ENCODE results near the gene PHLPP1. TPM values are rescaled to one million over a fixed set of nuclear protein-coding genes. Genes with fewer than 3 reads are reported as not detected.

PHLPP1 gene
- total RNA-seq, 3 donors from 2014 or later: 9.8 to 19.9 (median 15.4) TPM

- DNase-seq (ENCODE audit: low spot score in 2 of 2): no peak
- Histone ChIP-seq H3K4me3 (no peak overlapping the region), H3K36me3 (no peaks in the 10 kb centered on the region), H3K4me1 (no peaks in the 10 kb centered on the region), H3K27ac (no peak overlapping the region), H3K9me3 (no peaks in the 10 kb centered on the region), H3K27me3 (no peaks in the 10 kb centered on the region)
- TF ChIP-seq CTCF (IDR thresholded peaks at IDR 0.05) (no peak), POLR2AphosphoS5 (IDR thresholded peaks at IDR 0.05) (no peak), POLR2A (IDR thresholded peaks at IDR 0.05) (no peak)
- intact Hi-C loops (cut with DNase I; ENCODE audit: low total_unique reads): loop anchor here (2.0 kb wide), 1 partner anchor 65 kb away; no protein-coding TSS in a partner anchor
Observed at GRCh38 chr18:62795813-62796212, 80.5 kb downstream of the PHLPP1 start.

DNA sequence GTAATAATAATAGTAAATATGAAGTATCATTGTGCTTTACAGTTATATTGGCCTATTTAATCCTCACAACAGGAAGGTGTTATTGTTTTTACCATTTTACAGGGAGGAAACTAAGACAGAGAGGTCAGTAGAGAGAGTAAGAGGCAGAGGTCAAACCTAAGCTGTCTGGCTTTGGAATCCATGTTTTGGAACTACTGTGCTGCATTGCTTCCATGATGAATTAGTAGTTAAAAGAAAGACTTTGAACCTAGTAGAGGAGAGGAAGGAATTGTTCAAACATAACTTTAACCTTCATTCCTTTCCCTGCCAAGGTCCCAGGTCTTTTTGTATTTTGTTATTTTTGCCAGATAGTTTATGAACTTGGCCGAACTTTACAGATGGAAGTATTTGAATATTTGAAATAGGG is 80.9 kb downstream of the PHLPP1 start:
- Histone ChIP-seq H3K4me3 (no peak overlapping the region), H3K27me3 (no peaks in the 10 kb centered on the region), H3K27ac (no peak overlapping the region), H3K9me3 (no peaks in the 10 kb centered on the region), H3K36me3 (no peaks in the 10 kb centered on the region), H3K4me1 (no peaks in the 10 kb centered on the region)
- intact Hi-C loops (cut with DNase I; ENCODE audit: low total_unique reads): no loop called here
- no peak for DNase-seq (ENCODE audit: low spot score in 2 of 2)
- TF ChIP-seq CTCF (IDR thresholded peaks at IDR 0.05) (no peak), POLR2A (IDR thresholded peaks at IDR 0.05) (no peak), POLR2AphosphoS5 (IDR thresholded peaks at IDR 0.05) (no peak)

GRCh38 chr18:62797329-62797728 is 82.0 kb downstream of the PHLPP1 start:
- H3K4me1 ChIP-seq: no peaks in the 10 kb centered on the region
- no peaks in the 10 kb centered on the region for H3K36me3 ChIP-seq
- TF ChIP-seq POLR2AphosphoS5 (IDR thresholded peaks at IDR 0.05) (no peak), CTCF (IDR thresholded peaks at IDR 0.05) (no peak), POLR2A (IDR thresholded peaks at IDR 0.05) (no peak)
- H3K4me3 ChIP-seq: no peak overlapping the region
- H3K9me3 ChIP-seq: no peaks in the 10 kb centered on the region
- no peak overlapping the region for H3K27ac ChIP-seq
- no peaks in the 10 kb centered on the region for H3K27me3 ChIP-seq
- intact Hi-C loops (cut with DNase I; ENCODE audit: low total_unique reads): no loop called here
- DNase-seq (ENCODE audit: low spot score in 2 of 2): no peak

DNA sequence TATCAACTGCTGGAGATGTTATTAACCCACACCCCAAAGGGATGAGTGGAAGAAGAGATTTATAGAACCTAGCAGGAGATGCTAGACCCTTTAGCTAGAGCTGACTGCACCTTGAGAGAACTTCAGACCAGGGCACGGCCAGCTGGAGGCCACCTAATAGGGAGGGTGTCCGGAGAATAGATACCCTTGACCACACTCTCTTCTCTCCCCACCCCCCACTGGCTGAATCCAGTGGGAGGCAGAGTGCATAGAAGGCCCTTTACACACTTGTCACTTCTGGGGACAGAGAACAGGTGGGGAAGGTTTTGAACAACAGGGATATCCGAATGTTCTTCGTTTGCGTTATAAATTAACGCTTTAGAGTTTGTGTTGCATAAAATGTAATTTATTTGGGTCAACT is 84.6 kb downstream of the PHLPP1 start:
- intact Hi-C loops (cut with DNase I; ENCODE audit: low total_unique reads): no loop called here
- H3K4me3 ChIP-seq: no peak overlapping the region
- H3K27me3 ChIP-seq: no peaks in the 10 kb centered on the region
- H3K9me3 ChIP-seq: no peaks in the 10 kb centered on the region
- H3K27ac ChIP-seq: no peak overlapping the region
- no peak for DNase-seq (ENCODE audit: low spot score in 2 of 2)
- TF ChIP-seq CTCF (IDR thresholded peaks at IDR 0.05): no peak
- no peaks in the 10 kb centered on the region for H3K4me1 ChIP-seq
- no peaks in the 10 kb centered on the region for H3K36me3 ChIP-seq

GRCh38 chr18:62802523-62802922 is 87.2 kb downstream of the PHLPP1 start:
- H3K27ac ChIP-seq: no peak overlapping the region
- no peaks in the 10 kb centered on the region for H3K27me3 ChIP-seq
- H3K36me3 ChIP-seq: no peaks in the 10 kb centered on the region
- no peaks in the 10 kb centered on the region for H3K4me1 ChIP-seq
- intact Hi-C loops (cut with DNase I; ENCODE audit: low total_unique reads): no loop called here
- TF ChIP-seq POLR2A (IDR thresholded peaks at IDR 0.05) (no peak), POLR2AphosphoS5 (IDR thresholded peaks at IDR 0.05) (no peak), CTCF (IDR thresholded peaks at IDR 0.05) (no peak)
- no peak for DNase-seq (ENCODE audit: low spot score in 2 of 2)
- H3K9me3 ChIP-seq: no peaks in the 10 kb centered on the region
- no peak overlapping the region for H3K4me3 ChIP-seq
